ENCODE data around the gene OR4D5. TPM values are rescaled to one million over a fixed set of nuclear protein-coding genes. Genes with fewer than 3 reads are reported as not detected.

OR4D5 gene
- polyA plus RNA-seq, 1 donor from 2014 or later = not detected

GRCh38 chr11:123924027-123924426, 15.4 kb upstream of the OR4D5 start:
- TF ChIP-seq MXI1 (conservative IDR thresholded peaks at IDR 0.05; ENCODE audit: poor library complexity, severe bottlenecking) (no peak), RAD21 (conservative IDR thresholded peaks at IDR 0.05) (no peak), POLR2AphosphoS5 (IDR thresholded peaks at IDR 0.05) (no peak), CTCF (IDR thresholded peaks at IDR 0.05; ENCODE audit: poor library complexity, severe bottlenecking) (no peak), EP300 (conservative IDR thresholded peaks at IDR 0.05; ENCODE audit: poor library complexity, severe bottlenecking) (no peak), SMC3 (conservative IDR thresholded peaks at IDR 0.05; ENCODE audit: poor library complexity) (no peak), EZH2 (IDR thresholded peaks at IDR 0.05; ENCODE audit: borderline replicate concordance, insufficient read depth, low read length, poor library complexity, severe bottlenecking) (no peak), REST (IDR thresholded peaks at IDR 0.05; ENCODE audit: borderline replicate concordance) (no peak), TAF1 (IDR thresholded peaks at IDR 0.05; ENCODE audit: low read depth) (no peak)
- no peaks in the 10 kb centered on the region for H3K9me2 ChIP-seq (ENCODE audit: insufficient read depth, low read length)
- H3K79me2 ChIP-seq (replicated peaks; ENCODE audit: insufficient read depth, low read length) = no peaks in the 10 kb centered on the region
- H3K9me3 ChIP-seq (ENCODE audit: low read length) = no peaks in the 10 kb centered on the region
- no peak overlapping the region for H3K27ac ChIP-seq (ENCODE audit: low read length)
- H3K9ac ChIP-seq (ENCODE audit: low read length) = no peak overlapping the region
- no peak overlapping the region for H3K4me2 ChIP-seq (ENCODE audit: low read length)
- no peaks in the 10 kb centered on the region for H4K20me1 ChIP-seq (ENCODE audit: insufficient read depth)
- H3F3A ChIP-seq (ENCODE audit: insufficient read depth, low read length, poor library complexity, severe bottlenecking) = no peaks in the 10 kb centered on the region
- H3K36me3 ChIP-seq (ENCODE audit: insufficient read depth, low read length) = no peaks in the 10 kb centered on the region
- no peak overlapping the region for H2AFZ ChIP-seq (ENCODE audit: low read depth, low read length)
- H3K27me3 ChIP-seq (ENCODE audit: insufficient read depth, low read depth, low read length) = no peaks in the 10 kb centered on the region
- H3K4me3 ChIP-seq (ENCODE audit: low read length) = no peak overlapping the region

GRCh38 chr11:123942413-123942812, 3.0 kb downstream of the OR4D5 start:
- H3K9ac ChIP-seq (ENCODE audit: low read length) = no peak overlapping the region

More at GRCh38 chr11:123942413-123942812, 3.0 kb downstream of the OR4D5 start:
- H2AFZ ChIP-seq (ENCODE audit: low read depth, low read length) = no peak overlapping the region
- no peaks in the 10 kb centered on the region for H3K9me2 ChIP-seq (ENCODE audit: insufficient read depth, low read length)
- H3K4me2 ChIP-seq (ENCODE audit: low read length) = no peak overlapping the region
- no peaks in the 10 kb centered on the region for H3K79me2 ChIP-seq (replicated peaks; ENCODE audit: insufficient read depth, low read length)
- no peaks in the 10 kb centered on the region for H3F3A ChIP-seq (ENCODE audit: insufficient read depth, low read length, poor library complexity, severe bottlenecking)
- no peaks in the 10 kb centered on the region for H3K27me3 ChIP-seq (ENCODE audit: insufficient read depth, low read depth, low read length)
- H3K9me3 ChIP-seq (ENCODE audit: low read length) = no peaks in the 10 kb centered on the region
- no peak overlapping the region for H3K4me3 ChIP-seq (ENCODE audit: low read length)
- no peaks in the 10 kb centered on the region for H4K20me1 ChIP-seq (ENCODE audit: insufficient read depth)
- no peaks in the 10 kb centered on the region for H3K36me3 ChIP-seq (ENCODE audit: insufficient read depth, low read length)
- no peak overlapping the region for H3K27ac ChIP-seq (ENCODE audit: low read length)
- TF ChIP-seq POLR2AphosphoS5 (IDR thresholded peaks at IDR 0.05) (no peak), CTCF (IDR thresholded peaks at IDR 0.05; ENCODE audit: poor library complexity, severe bottlenecking) (no peak), MXI1 (conservative IDR thresholded peaks at IDR 0.05; ENCODE audit: poor library complexity, severe bottlenecking) (no peak), REST (IDR thresholded peaks at IDR 0.05; ENCODE audit: borderline replicate concordance) (no peak), SMC3 (conservative IDR thresholded peaks at IDR 0.05; ENCODE audit: poor library complexity) (no peak)
